Small intestine (tissue), 7 donors: ENCODE measurements around the gene LRRC55. TPM values are rescaled to one million over a fixed set of nuclear protein-coding genes. Genes with fewer than 3 reads are reported as not detected.

Experiments used
- DNase-seq, 2 donors: peaks; one replicate each; pipeline versions ENCODE4 v3.0.0 to v3.0.0-alpha.2; 2013
- FAIRE-seq: peaks from 2 replicates; lab custom pipeline; 2012; peaks lifted over from hg19 to GRCh38; lab: Jason Lieb, UNC
- H3K27ac ChIP-seq, 3 donors: one replicate each; pipeline ENCODE4 v1.5.1; 2013; ENCODE audit warnings: low read length in 2 of 3, mild to moderate bottlenecking in 2 of 3, control low read depth in 1 of 3, inconsistent platforms in 1 of 3, low read depth in 1 of 3, moderate library complexity in 1 of 3
- H3K27me3 ChIP-seq, 3 donors: one replicate each; pipeline ENCODE4 v1.6.1; 2013; ENCODE audit warnings: low read length in 3 of 3, inconsistent platforms in 1 of 3; ENCODE audit not compliant: control insufficient read depth in 3 of 3, insufficient read depth in 3 of 3
- H3K36me3 ChIP-seq, 3 donors: one replicate each; pipeline ENCODE4 v1.6.1; 2013; ENCODE audit warnings: low read length in 3 of 3, inconsistent platforms in 1 of 3, low read depth in 1 of 3, mild to moderate bottlenecking in 1 of 3, moderate library complexity in 1 of 3; ENCODE audit not compliant: control insufficient read depth in 3 of 3, insufficient read depth in 2 of 3
- H3K4me1 ChIP-seq, 3 donors: one replicate each; pipeline ENCODE4 v1.6.1; 2013; ENCODE audit warnings: low read length in 2 of 3, inconsistent platforms in 1 of 3, low read depth in 1 of 3, mild to moderate bottlenecking in 1 of 3, moderate library complexity in 1 of 3; ENCODE audit not compliant: control insufficient read depth in 3 of 3, insufficient read depth in 2 of 3
- H3K4me3 ChIP-seq, 3 donors: one replicate each; pipeline ENCODE4 v1.5.1; 2013; ENCODE audit warnings: low read length in 3 of 3, control low read depth in 1 of 3, inconsistent platforms in 1 of 3, low read depth in 1 of 3, mild to moderate bottlenecking in 1 of 3, moderate library complexity in 1 of 3
- H3K9me3 ChIP-seq, 2 donors: one replicate each; pipeline ENCODE4 v1.6.1; 2013; ENCODE audit warnings: low read depth in 1 of 2, low read length in 1 of 2; ENCODE audit not compliant: control insufficient read depth in 2 of 2, insufficient read depth in 1 of 2
- WGBS, 3 donors: extraction: QIAGEN DNeasy Blood & Tissue Kit; methylation state at CpG; one replicate each; pipeline ENCODE4 v1.1.7; 2013; 5-methylcytosine and 5-hydroxymethylcytosine counted together
- polyA plus RNA-seq, 4 donors: library from polyadenylated mRNA; stranded (reverse) in 3 of 4; unstranded in 1 of 4; fragments of 200-250 nt in 3 of 4; fragments of 120-200 nt in 1 of 4; gene quantifications; one replicate each; pipeline versions ENCODE4 v1.2.1 to v1.2.3, GENCODE V29; 2013
- donor health status: healthy with polysubstance abuse.
- donor health status: control.
- donor health status: control.
- donor health status: Bipolar disorder and iron deficiency.
- donor health status: healthy.

Gene LRRC55
- polyA plus RNA-seq, 4 donors: 0.44 to 1.6 TPM; not detected in 2

GRCh38 chr11:57179681-57180080 is 2.1 kb upstream of the LRRC55 start:
- WGBS, 3 donors: 40 to 51% (median 50%) methylated on average over 7 of the region's 7 CpGs
- DNase-seq (no peak), FAIRE-seq (no peak)
- H3K4me1 ChIP-seq: no peaks in the 10 kb centered on the region
- H3K27me3 ChIP-seq: peaks cover 2 to 25% (median 3%) of the 10 kb centered on the region in 3 donors
- no peak overlapping the region for H3K27ac ChIP-seq
- no peaks in the 10 kb centered on the region for H3K9me3 ChIP-seq
- no peaks in the 10 kb centered on the region for H3K36me3 ChIP-seq
- H3K4me3 ChIP-seq: peak overlapping the region in 1 of 3 donors; percentile 20

GRCh38 chr11:57180081-57180561 is 1.6 kb upstream of the LRRC55 start:
- 4 to 15% (median 14%) methylated on average over 21 to 24 of the region's 24 CpGs for WGBS, 3 donors

GRCh38 chr11:57180964-57181363 is 789 bp upstream of the LRRC55 start:
- 6 to 58% (median 27%) methylated on average over 2 of the region's 2 CpGs for WGBS, 3 donors
- H3K36me3 ChIP-seq: no peaks in the 10 kb centered on the region
- DNase-seq: no peak

More at GRCh38 chr11:57180081-57180561, 1.6 kb upstream of the LRRC55 start:
- Histone ChIP-seq H3K4me1 (no peaks in the 10 kb centered on the region), H3K9me3 (no peaks in the 10 kb centered on the region), H3K4me3 (peak overlapping the region in 1 of 3 donors; percentile 20), H3K27ac (no peak overlapping the region), H3K36me3 (no peaks in the 10 kb centered on the region), H3K27me3 (peaks cover 2 to 25% (median 3%) of the 10 kb centered on the region in 3 donors)
- no peak for FAIRE-seq
- DNase-seq: no peak

GRCh38 chr11:57182896-57183295 is 1.1 kb downstream of the LRRC55 start:
- H3K27ac ChIP-seq: no peak overlapping the region
- no peaks in the 10 kb centered on the region for H3K4me1 ChIP-seq
- no peak for DNase-seq
- no peak overlapping the region for H3K4me3 ChIP-seq
- 75 to 88% (median 80%) methylated on average over 3 of the region's 3 CpGs for WGBS, 3 donors
- FAIRE-seq: no peak
- H3K9me3 ChIP-seq: no peaks in the 10 kb centered on the region
- no peaks in the 10 kb centered on the region for H3K36me3 ChIP-seq
- H3K27me3 ChIP-seq: peaks cover 2 to 26% (median 3%) of the 10 kb centered on the region in 3 donors

More at GRCh38 chr11:57180964-57181363, 789 bp upstream of the LRRC55 start:
- no peak for FAIRE-seq
- Histone ChIP-seq H3K27me3 (peaks cover 2 to 25% (median 3%) of the 10 kb centered on the region in 3 donors), H3K27ac (no peak overlapping the region), H3K4me3 (no peak overlapping the region), H3K9me3 (no peaks in the 10 kb centered on the region), H3K4me1 (no peaks in the 10 kb centered on the region)

DNA sequence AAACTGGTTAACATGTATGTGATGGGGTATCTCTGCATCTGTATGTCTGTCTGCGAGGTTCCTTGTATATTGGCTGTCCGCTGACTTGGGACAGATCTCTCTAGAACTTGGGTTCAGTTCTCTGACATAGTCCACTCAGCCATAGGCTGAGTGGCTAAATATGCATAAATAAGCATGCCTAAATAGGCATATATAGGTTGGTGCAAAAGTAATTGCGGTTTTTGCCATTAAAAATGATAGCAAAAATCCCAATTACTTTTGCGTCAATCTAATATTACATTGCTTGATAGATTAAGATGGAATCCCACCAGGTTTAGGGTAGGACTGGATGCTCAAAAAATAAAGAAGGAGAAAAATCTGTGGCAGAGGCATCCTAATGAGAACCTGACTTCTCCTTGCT is 8.8 kb downstream of the LRRC55 start:
- 91 to 96% (median 95%) methylated on average over 4 of the region's 4 CpGs for WGBS, 3 donors
- no peaks in the 10 kb centered on the region for H3K4me1 ChIP-seq
- H3K27ac ChIP-seq: no peak overlapping the region
- H3K36me3 ChIP-seq: no peaks in the 10 kb centered on the region
- H3K9me3 ChIP-seq: no peaks in the 10 kb centered on the region
- no peak overlapping the region for H3K4me3 ChIP-seq
- DNase-seq: no peak
- no peak for FAIRE-seq
- H3K27me3 ChIP-seq: peaks cover 0 to 6% (median 0%) of the 10 kb centered on the region in 3 donors

GRCh38 chr11:57191311-57192219 is 9.8 kb downstream of the LRRC55 start:
- H3K27me3 ChIP-seq: peaks cover 0 to 6% (median 0%) of the 10 kb centered on the region in 3 donors
- no peak overlapping the region for H3K27ac ChIP-seq
- H3K4me3 ChIP-seq: no peak overlapping the region
- no peaks in the 10 kb centered on the region for H3K4me1 ChIP-seq
- H3K36me3 ChIP-seq: no peaks in the 10 kb centered on the region
- H3K9me3 ChIP-seq: no peaks in the 10 kb centered on the region
- FAIRE-seq (no peak), DNase-seq (no peak)
- 69 to 75% (median 73%) methylated on average over 9 of the region's 9 CpGs for WGBS, 3 donors

DNA sequence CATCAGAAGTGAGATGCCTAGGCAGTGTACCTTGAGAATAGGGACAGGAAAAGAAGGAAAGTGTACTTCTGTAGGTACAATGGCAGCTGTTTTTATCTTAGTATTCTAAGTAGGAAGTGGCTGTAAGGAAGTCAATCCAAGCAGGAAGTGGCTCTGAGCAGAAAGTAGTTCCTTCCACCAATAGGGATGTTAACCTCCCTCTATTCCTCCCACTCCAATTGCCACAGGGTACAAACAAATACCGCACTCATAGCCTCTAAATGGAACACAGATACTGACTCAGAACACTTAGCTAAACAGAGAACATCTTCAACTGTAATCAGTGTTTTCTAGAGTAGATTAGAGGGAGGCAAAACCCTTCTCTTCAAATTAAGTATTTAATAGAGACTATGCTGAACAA is 10.6 kb downstream of the LRRC55 start:
- Histone ChIP-seq H3K4me3 (no peak overlapping the region), H3K27ac (no peak overlapping the region), H3K27me3 (peaks cover 0 to 6% (median 0%) of the 10 kb centered on the region in 3 donors), H3K36me3 (no peaks in the 10 kb centered on the region), H3K4me1 (no peaks in the 10 kb centered on the region), H3K9me3 (no peaks in the 10 kb centered on the region)
- 59 to 84% (median 65%) methylated on average over 1 of the region's 1 CpG for WGBS, 3 donors
- no peak for FAIRE-seq
- DNase-seq: no peak

DNA sequence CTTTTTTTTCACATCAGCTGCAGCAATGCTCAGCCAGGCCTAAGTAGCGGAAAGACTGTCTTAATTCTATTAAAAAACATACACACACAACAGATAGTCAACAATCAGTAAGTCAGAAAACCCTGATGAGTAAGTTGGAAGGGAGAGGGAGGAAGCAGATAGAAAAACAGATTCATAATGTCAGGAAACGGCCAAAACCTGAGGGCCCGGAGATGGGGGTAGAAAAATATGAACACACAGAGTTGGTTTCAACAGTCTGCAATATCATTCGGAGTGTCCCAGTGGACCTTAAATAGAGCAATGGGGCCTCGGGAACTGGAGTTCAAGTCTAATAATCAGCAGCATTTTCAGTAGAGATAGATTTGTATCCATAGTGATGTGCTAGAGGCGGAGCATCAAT is 14.8 kb downstream of the LRRC55 start:
- no peak overlapping the region for H3K27ac ChIP-seq
- FAIRE-seq (no peak), DNase-seq (no peak)
- H3K9me3 ChIP-seq: no peaks in the 10 kb centered on the region
- peaks cover 0 to 2% (median 0%) of the 10 kb centered on the region in 3 donors for H3K4me1 ChIP-seq
- no peak overlapping the region for H3K4me3 ChIP-seq
- WGBS, 3 donors: 71 to 84% (median 81%) methylated on average over 6 of the region's 6 CpGs
- no peaks in the 10 kb centered on the region for H3K36me3 ChIP-seq
- no peaks in the 10 kb centered on the region for H3K27me3 ChIP-seq
